Epithelial cell of proximal tubule (primary cell): ENCODE data around the gene KRAS. TPM values are rescaled to one million over a fixed set of nuclear protein-coding genes. Genes with fewer than 3 reads are reported as not detected.

Experiments used
- DNase-seq: peaks from one replicate; pipeline ENCODE4 v3.0.0-alpha.2; 2011; ENCODE audit warnings: low read depth
- H3K4me3 ChIP-seq: 2 replicates; pipeline ENCODE4 v1.5.1; 2011; ENCODE audit warnings: low read depth, mild to moderate bottlenecking, low read length
- total RNA-seq: library from RNA; depleted of rRNA; stranded (reverse); fragments of >200 nt; gene quantifications from 2 replicates; pipeline ENCODE4 v1.2.3, GENCODE V29; 2015
- TF ChIP-seq, protein P1 (sequence below): conservative IDR thresholded peaks from 2 replicates; pipeline ENCODE4 v1.5.1; 2012; ENCODE audit warnings: low read depth, mild to moderate bottlenecking, low read length

Gene KRAS
- total RNA-seq, 1 donor from 2014 or later: 15.3 TPM

DNA sequence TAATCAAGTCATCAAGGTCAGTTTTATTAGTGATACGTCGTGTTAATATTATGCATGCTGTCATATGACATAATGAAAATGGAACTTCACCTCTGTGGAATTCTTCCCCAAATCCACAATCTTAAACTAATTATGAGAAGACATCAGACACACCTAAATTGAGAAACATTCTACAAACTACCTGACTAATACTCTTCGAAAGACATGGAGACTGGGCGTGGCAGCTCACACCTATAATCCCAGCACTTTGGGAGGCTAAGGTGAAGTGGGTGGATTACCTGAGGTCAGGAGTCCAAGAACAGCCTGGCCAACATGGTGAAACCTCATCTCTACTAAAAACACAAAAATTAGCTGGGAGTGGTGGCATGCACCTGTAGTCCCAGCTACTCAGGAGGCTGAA is 33.3 kb upstream of the KRAS start:
- H3K4me3 ChIP-seq: no peak overlapping the region
- TF ChIP-seq, protein P1, sequence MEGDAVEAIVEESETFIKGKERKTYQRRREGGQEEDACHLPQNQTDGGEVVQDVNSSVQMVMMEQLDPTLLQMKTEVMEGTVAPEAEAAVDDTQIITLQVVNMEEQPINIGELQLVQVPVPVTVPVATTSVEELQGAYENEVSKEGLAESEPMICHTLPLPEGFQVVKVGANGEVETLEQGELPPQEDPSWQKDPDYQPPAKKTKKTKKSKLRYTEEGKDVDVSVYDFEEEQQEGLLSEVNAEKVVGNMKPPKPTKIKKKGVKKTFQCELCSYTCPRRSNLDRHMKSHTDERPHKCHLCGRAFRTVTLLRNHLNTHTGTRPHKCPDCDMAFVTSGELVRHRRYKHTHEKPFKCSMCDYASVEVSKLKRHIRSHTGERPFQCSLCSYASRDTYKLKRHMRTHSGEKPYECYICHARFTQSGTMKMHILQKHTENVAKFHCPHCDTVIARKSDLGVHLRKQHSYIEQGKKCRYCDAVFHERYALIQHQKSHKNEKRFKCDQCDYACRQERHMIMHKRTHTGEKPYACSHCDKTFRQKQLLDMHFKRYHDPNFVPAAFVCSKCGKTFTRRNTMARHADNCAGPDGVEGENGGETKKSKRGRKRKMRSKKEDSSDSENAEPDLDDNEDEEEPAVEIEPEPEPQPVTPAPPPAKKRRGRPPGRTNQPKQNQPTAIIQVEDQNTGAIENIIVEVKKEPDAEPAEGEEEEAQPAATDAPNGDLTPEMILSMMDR: no peak
- DNase-seq: no peak

- TF ChIP-seq, protein P1: no peak
- no peak overlapping the region for H3K4me3 ChIP-seq
- no peak for DNase-seq
These were observed 32.3 kb upstream of the KRAS start for GRCh38 chr12:25283006-25283405.

DNA sequence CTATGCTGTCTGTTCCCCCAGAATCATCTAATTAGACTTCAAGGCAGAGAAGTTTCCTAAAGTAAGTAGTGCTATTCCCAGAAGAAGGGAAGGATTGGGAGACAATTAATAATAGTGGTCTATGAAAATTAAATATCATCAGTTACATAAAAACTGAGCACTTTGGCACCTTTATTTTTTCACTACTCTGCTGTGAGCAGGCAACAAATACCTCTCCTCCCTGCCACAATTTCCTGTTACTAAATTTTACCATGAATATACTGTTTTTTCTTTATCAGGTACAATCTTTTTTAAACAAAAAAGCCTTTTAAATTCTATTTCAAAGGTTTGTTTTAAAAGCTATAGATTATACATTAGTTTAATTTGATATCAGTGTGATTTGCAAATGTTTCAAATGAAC is 29.4 kb upstream of the KRAS start:
- TF ChIP-seq, protein P1: no peak
- H3K4me3 ChIP-seq: no peak overlapping the region
- no peak for DNase-seq

GRCh38 chr12:25278269-25278668 is 27.5 kb upstream of the KRAS start:
- DNase-seq: no peak
- no peak overlapping the region for H3K4me3 ChIP-seq
- TF ChIP-seq, protein P1: no peak

GRCh38 chr12:25276199-25276937 is 25.6 kb upstream of the KRAS start:
- DNase-seq: peak; percentile 82
- H3K4me3 ChIP-seq: no peak overlapping the region
- TF ChIP-seq, protein P1: no peak

- TF ChIP-seq, protein P1: no peak
- no peak overlapping the region for H3K4me3 ChIP-seq
- no peak for DNase-seq
These were observed 20.9 kb upstream of the KRAS start for GRCh38 chr12:25271486-25272098.

- H3K4me3 ChIP-seq: no peak overlapping the region
- TF ChIP-seq, protein P1: no peak
These were observed 19.0 kb upstream of the KRAS start for GRCh38 chr12:25269701-25270100.

More at GRCh38 chr12:25269701-25270100, 19.0 kb upstream of the KRAS start:
- DNase-seq: no peak
